Measurements from ENCODE around the gene PGPEP1. TPM values are rescaled to one million over a fixed set of nuclear protein-coding genes. Genes with fewer than 3 reads are reported as not detected.
"Not testable (repeated sequence)": the region's sequence is repeated elsewhere in the genome, so short reads cannot be mapped to it uniquely, and the experiment has no call there.

PGPEP1 gene
- total RNA-seq, 1 experiment from 2014 or later: 27.9 TPM

- intact Hi-C loops (cut with micrococcal nuclease; ENCODE audit: unreplicated experiment); H3K27ac Mint-ChIP-seq (ENCODE audit: unreplicated experiment); H3K4me3 Mint-ChIP-seq (ENCODE audit: low read depth, unreplicated experiment); BruUV-seq (replicated peaks); H3K27me3 Mint-ChIP-seq (ENCODE audit: unreplicated experiment); H3K9me3 Mint-ChIP-seq (ENCODE audit: low read depth, unreplicated experiment); DNase-seq: not testable (repeated sequence)
- CTCF ChIA-PET: interaction anchor here (0.7 to 1.0 kb wide), 2 partner anchors 20 to 80 kb away, joined by 3 to 5 read pairs; partner anchors contain the start of gene GDF15
- peaks cover 23% of the 10 kb centered on the region for H3K36me3 Mint-ChIP-seq (ENCODE audit: insufficient read depth, unreplicated experiment)
- H3K4me1 Mint-ChIP-seq (ENCODE audit: low read depth, unreplicated experiment): peaks cover 24% of the 10 kb centered on the region
Observed at GRCh38 chr19:18405754-18406153, 65.4 kb downstream of the PGPEP1 start.

- Mint-ChIP-seq H3K27ac (ENCODE audit: unreplicated experiment) (no peak overlapping the region), H3K27me3 (ENCODE audit: unreplicated experiment) (no peaks in the 10 kb centered on the region), H3K4me1 (ENCODE audit: low read depth, unreplicated experiment) (peaks cover 19% of the 10 kb centered on the region), H3K4me3 (ENCODE audit: low read depth, unreplicated experiment) (no peak overlapping the region), H3K9me3 (ENCODE audit: low read depth, unreplicated experiment) (no peaks in the 10 kb centered on the region), H3K36me3 (ENCODE audit: insufficient read depth, unreplicated experiment) (peaks cover 21% of the 10 kb centered on the region)
- no peak for TF ChIP-seq CTCF (IDR thresholded peaks at IDR 0.05; ENCODE audit: unreplicated experiment)
- BruUV-seq (replicated peaks): no TSS peak
- CTCF ChIA-PET: interaction anchor here (1.0 kb wide), 1 partner anchor 21 kb away, joined by 3 read pairs; the partner anchor contains the start of gene GDF15
- intact Hi-C loops (cut with micrococcal nuclease; ENCODE audit: unreplicated experiment): no loop called here
- DNase-seq: no peak
Observed at GRCh38 chr19:18406749-18407148, 66.4 kb downstream of the PGPEP1 start.

- CTCF ChIA-PET: no interaction called here
- intact Hi-C loops (cut with micrococcal nuclease; ENCODE audit: unreplicated experiment): no loop called here
- H3K4me1 Mint-ChIP-seq (ENCODE audit: low read depth, unreplicated experiment): peaks cover 6% of the 10 kb centered on the region
- peak; percentile 32 for TF ChIP-seq CTCF (IDR thresholded peaks at IDR 0.05; ENCODE audit: unreplicated experiment)
- peak; percentile 52 for DNase-seq
- no peaks in the 10 kb centered on the region for H3K27me3 Mint-ChIP-seq (ENCODE audit: unreplicated experiment)
- H3K36me3 Mint-ChIP-seq (ENCODE audit: insufficient read depth, unreplicated experiment): peaks cover 23% of the 10 kb centered on the region
- BruUV-seq (replicated peaks): no TSS peak
- H3K27ac Mint-ChIP-seq (ENCODE audit: unreplicated experiment): no peak overlapping the region
- H3K4me3 Mint-ChIP-seq (ENCODE audit: low read depth, unreplicated experiment): no peak overlapping the region
- H3K9me3 Mint-ChIP-seq (ENCODE audit: low read depth, unreplicated experiment): no peaks in the 10 kb centered on the region
Observed at GRCh38 chr19:18408053-18408476, 67.7 kb downstream of the PGPEP1 start.

GRCh38 chr19:18412610-18413239, 72.3 kb downstream of the PGPEP1 start:
- Mint-ChIP-seq H3K4me3 (ENCODE audit: low read depth, unreplicated experiment) (no peak overlapping the region), H3K36me3 (ENCODE audit: insufficient read depth, unreplicated experiment) (peaks cover 37% of the 10 kb centered on the region), H3K27me3 (ENCODE audit: unreplicated experiment) (no peaks in the 10 kb centered on the region), H3K4me1 (ENCODE audit: low read depth, unreplicated experiment) (peaks cover 17% of the 10 kb centered on the region), H3K9me3 (ENCODE audit: low read depth, unreplicated experiment) (no peaks in the 10 kb centered on the region), H3K27ac (ENCODE audit: unreplicated experiment) (no peak overlapping the region)
- no peak for DNase-seq
- CTCF ChIA-PET: interaction anchor here (0.6 kb wide), 1 partner anchor 124 kb away, joined by 4 read pairs; no protein-coding TSS in a partner anchor
- intact Hi-C loops (cut with micrococcal nuclease; ENCODE audit: unreplicated experiment): loop anchor here (10.0 kb wide), 1 partner anchor 138 kb away; the partner anchor contains the start of gene IQCN
- TF ChIP-seq CTCF (IDR thresholded peaks at IDR 0.05; ENCODE audit: unreplicated experiment): no peak
- no TSS peak for BruUV-seq (replicated peaks)
